K562 (cell line): ENCODE results near the gene CENPU. TPM values are rescaled to one million over a fixed set of nuclear protein-coding genes. Genes with fewer than 3 reads are reported as not detected.
A peak's percentile ranks its signal among the peaks of the same experiment; 100 is the strongest.

Source experiments
- CBX3 ChIP-seq, 2 experiments: IDR thresholded peaks; 1 replicate in 1 of 2; 2 replicates in 1 of 2; pipeline ENCODE4 v1.6.1; 2012; ENCODE audit warnings: inconsistent platforms in 2 of 2, low read length in 2 of 2, borderline replicate concordance in 1 of 2, control low read depth in 1 of 2
- CCAR2 ChIP-seq: fragments of 200-400 bp; formaldehyde crosslinking; IDR thresholded peaks from 2 replicates; pipeline ENCODE4 v1.6.1; 2017; ENCODE audit warnings: mild to moderate bottlenecking, low read depth, low read length
- EP300 ChIP-seq: IDR thresholded peaks from 2 replicates; pipeline ENCODE4 v1.6.1; 2012; ENCODE audit warnings: low read length, improper control_type of control experiment
- GATAD2A ChIP-seq: fragments of 450-650 bp; IDR thresholded peaks from 2 replicates; pipeline ENCODE4 v1.6.1; 2017
- ILF3 ChIP-seq: fragments of 450-650 bp; IDR thresholded peaks from 2 replicates; pipeline ENCODE4 v1.6.1; 2018; ENCODE audit warnings: antibody characterized with exemption, mild to moderate bottlenecking, moderate library complexity, borderline replicate concordance
- NR2C2 ChIP-seq, 2 experiments: fragments of 200-800 bp in 1 of 2; sonication (Bioruptor generic) in 1 of 2; sonication (generic) in 1 of 2; formaldehyde crosslinking in 1 of 2; IDR thresholded peaks; 2 replicates each; pipeline versions ENCODE4 v1.6.1 to v1.8.0; 2016 to 2022; ENCODE audit warnings: mild to moderate bottlenecking in 1 of 2, missing compliant biosample characterization in 1 of 2, missing genetic modification characterization in 1 of 2, missing genetic modification reagents in 1 of 2
- PHF8 ChIP-seq: fragments of 200-600 bp; sonication (generic); IDR thresholded peaks from 2 replicates; pipeline ENCODE4 v1.6.1; 2012; ENCODE audit warnings: mixed run types, mild to moderate bottlenecking, inconsistent platforms, low read length, moderate library complexity, borderline replicate concordance
- RB1 ChIP-seq: fragments of 450-650 bp; IDR thresholded peaks from 2 replicates; pipeline ENCODE4 v1.6.1; 2017; ENCODE audit warnings: low read depth, mild to moderate bottlenecking
- SREBF2 ChIP-seq: sonication (generic); formaldehyde crosslinking; IDR thresholded peaks from 2 replicates; pipeline ENCODE4 v1.4.0; 2020; ENCODE audit warnings: mild to moderate bottlenecking, missing genetic modification reagents
- TBL1XR1 ChIP-seq, 2 experiments: IDR thresholded peaks; 2 replicates each; pipeline ENCODE4 v1.6.1; 2012; ENCODE audit warnings: improper control_type of control experiment in 2 of 2, low read length in 2 of 2, mild to moderate bottlenecking in 1 of 2
- ZC3H4 ChIP-seq: sonication (generic); formaldehyde crosslinking; IDR thresholded peaks from 2 replicates; pipeline ENCODE4 v1.9.0; 2021; ENCODE audit warnings: missing genetic modification reagents, borderline replicate concordance
- ZFP30 ChIP-seq: fragments of 250-450 bp; sonication (Bioruptor Pico); IDR thresholded peaks from 2 replicates; pipeline ENCODE4 v1.8.0; 2022; ENCODE audit warnings: moderate library complexity, mild to moderate bottlenecking, inconsistent platforms, borderline replicate concordance
- ZNF76 ChIP-seq: fragments of 250-450 bp; sonication (Bioruptor Pico); IDR thresholded peaks from 2 replicates; pipeline ENCODE4 v1.4.0; 2020; ENCODE audit warnings: mild to moderate bottlenecking, moderate library complexity, borderline replicate concordance
- ZNF766 ChIP-seq: fragments of 200-800 bp; sonication (Bioruptor generic); conservative IDR thresholded peaks from 2 replicates; pipeline ENCODE4 v1.6.1; 2016; ENCODE audit warnings: missing genetic modification characterization, missing compliant biosample characterization
- polyA plus RNA-seq, 8 experiments: library from polyadenylated mRNA; depleted of rRNA in 4 of 8; stranded (reverse) in 5 of 8; unstranded in 3 of 8; fragments of >200 nt; fragmentation: Nextera tagmentation in 2 of 8; fragmentation: Illumina TruSeq in 1 of 8; extraction: Ambion mirVana in 2 of 8; extraction: Trizol in 1 of 8; gene quantifications; 2 replicates each; pipeline versions ENCODE4 v1.2.1 to v1.2.3, GENCODE V29; 2011 to 2014; ENCODE audit warnings: inconsistent platforms in 1 of 8, missing spikeins in 1 of 8
- total RNA-seq, 7 experiments: library from RNA; depleted of rRNA in 6 of 7; stranded (reverse); fragments of >200 nt in 6 of 7; fragmentation: Illumina TruSeq in 2 of 7; extraction: Trizol in 2 of 7; gene quantifications; 2 replicates each; pipeline versions ENCODE4 v1.2.1 to v1.2.3, GENCODE V29; 2011 to 2021; ENCODE audit warnings: low replicate concordance in 1 of 7
- TF ChIP-seq, protein P1 (sequence below): fragments of 200-800 bp; sonication (Bioruptor generic); IDR thresholded peaks from 2 replicates; pipeline ENCODE4 v1.6.1; 2016; ENCODE audit warnings: missing genetic modification characterization, missing compliant biosample characterization
- TF ChIP-seq, protein P2 (sequence below): sonication (generic); formaldehyde crosslinking; IDR thresholded peaks from 2 replicates; pipeline ENCODE4 v1.8.0; 2022; ENCODE audit warnings: missing genetic modification reagents, mild to moderate bottlenecking, moderate library complexity, borderline replicate concordance
- TF ChIP-seq, protein P3 (sequence below): fragments of 250-450 bp; sonication (Bioruptor Pico); IDR thresholded peaks from 2 replicates; pipeline ENCODE4 v1.4.0; 2020; ENCODE audit warnings: mild to moderate bottlenecking
- TF ChIP-seq, protein P4 (sequence below): fragments of 250-450 bp; sonication (Bioruptor Pico); IDR thresholded peaks from 2 replicates; pipeline ENCODE4 v1.9.0; 2021; ENCODE audit warnings: mild to moderate bottlenecking

CENPU gene
- total and polyA plus RNA-seq, 9 of the 15 experiments (the other 6 are each of a cell fraction or from before 2014, with no cell fraction given): 39.4 to 98.7 (median 84.3) TPM

DNA sequence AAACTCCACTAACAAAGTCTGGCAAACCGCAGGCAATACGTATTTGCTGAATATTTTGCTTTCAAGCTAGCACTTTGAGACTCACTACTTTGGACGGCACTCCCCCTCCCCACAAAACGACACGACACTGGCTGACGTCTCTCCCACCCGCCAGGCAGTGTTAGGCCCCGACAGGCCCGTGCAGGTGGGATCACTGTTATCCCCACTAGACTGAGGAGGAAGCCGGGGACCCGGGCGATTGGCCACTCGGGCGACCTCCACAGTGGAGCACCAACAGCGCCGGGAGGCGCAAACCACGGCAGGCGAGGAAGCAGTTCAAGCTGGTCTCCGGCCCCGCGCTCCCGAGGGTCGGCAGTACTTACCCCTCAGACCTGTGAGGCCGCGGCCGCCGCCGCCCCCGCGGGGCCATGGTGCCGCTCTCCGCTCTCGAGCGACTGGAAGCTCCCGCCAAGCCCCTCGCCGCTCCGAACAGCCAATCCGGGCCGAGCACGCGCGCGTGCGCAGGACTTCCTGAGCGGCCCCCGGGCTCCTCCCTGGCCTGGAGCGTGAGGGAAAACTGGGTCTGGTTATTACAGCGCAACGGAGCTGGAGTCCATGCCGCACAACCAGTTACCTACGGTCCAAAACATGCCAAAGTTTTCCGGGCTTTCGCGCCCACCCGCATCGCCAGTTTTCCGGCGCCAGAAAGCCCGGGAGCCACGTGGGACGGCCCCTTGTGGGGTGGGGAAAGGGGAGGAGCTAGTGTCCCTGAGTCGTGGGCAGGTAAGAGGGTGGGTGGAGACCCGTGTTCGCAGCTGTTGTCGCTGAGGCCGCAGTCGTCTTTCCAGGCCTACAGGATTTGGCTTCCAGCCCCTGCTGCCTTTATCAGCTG, at the start of gene CENPU (continued):
- peak; percentile 76; the same call in 1 of the 2 replicates for TF ChIP-seq ZNF766 (CRISPR knock-in tag)
- no peak for TF ChIP-seq ILF3
- TF ChIP-seq ZFP30 (CRISPR knock-in tag): no peak
- no peak for TF ChIP-seq ZC3H4 (CRISPR knock-in tag)
- TF ChIP-seq, protein P1, sequence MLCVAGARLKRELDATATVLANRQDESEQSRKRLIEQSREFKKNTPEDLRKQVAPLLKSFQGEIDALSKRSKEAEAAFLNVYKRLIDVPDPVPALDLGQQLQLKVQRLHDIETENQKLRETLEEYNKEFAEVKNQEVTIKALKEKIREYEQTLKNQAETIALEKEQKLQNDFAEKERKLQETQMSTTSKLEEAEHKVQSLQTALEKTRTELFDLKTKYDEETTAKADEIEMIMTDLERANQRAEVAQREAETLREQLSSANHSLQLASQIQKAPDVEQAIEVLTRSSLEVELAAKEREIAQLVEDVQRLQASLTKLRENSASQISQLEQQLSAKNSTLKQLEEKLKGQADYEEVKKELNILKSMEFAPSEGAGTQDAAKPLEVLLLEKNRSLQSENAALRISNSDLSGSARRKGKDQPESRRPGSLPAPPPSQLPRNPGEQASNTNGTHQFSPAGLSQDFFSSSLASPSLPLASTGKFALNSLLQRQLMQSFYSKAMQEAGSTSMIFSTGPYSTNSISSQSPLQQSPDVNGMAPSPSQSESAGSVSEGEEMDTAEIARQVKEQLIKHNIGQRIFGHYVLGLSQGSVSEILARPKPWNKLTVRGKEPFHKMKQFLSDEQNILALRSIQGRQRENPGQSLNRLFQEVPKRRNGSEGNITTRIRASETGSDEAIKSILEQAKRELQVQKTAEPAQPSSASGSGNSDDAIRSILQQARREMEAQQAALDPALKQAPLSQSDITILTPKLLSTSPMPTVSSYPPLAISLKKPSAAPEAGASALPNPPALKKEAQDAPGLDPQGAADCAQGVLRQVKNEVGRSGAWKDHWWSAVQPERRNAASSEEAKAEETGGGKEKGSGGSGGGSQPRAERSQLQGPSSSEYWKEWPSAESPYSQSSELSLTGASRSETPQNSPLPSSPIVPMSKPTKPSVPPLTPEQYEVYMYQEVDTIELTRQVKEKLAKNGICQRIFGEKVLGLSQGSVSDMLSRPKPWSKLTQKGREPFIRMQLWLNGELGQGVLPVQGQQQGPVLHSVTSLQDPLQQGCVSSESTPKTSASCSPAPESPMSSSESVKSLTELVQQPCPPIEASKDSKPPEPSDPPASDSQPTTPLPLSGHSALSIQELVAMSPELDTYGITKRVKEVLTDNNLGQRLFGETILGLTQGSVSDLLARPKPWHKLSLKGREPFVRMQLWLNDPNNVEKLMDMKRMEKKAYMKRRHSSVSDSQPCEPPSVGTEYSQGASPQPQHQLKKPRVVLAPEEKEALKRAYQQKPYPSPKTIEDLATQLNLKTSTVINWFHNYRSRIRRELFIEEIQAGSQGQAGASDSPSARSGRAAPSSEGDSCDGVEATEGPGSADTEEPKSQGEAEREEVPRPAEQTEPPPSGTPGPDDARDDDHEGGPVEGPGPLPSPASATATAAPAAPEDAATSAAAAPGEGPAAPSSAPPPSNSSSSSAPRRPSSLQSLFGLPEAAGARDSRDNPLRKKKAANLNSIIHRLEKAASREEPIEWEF (CRISPR knock-in tag): no peak
- no peak for TF ChIP-seq CCAR2
- peak in 1 of 2 experiments; percentile 99; a peak in 2 of 3 replicates for TF ChIP-seq CBX3 (IDR thresholded peaks at IDR 0.05; ENCODE audit: borderline replicate concordance in 1 of 2, low read length in 2 of 2)
- peak; percentile 87 for TF ChIP-seq PHF8
- peak; percentile 84 to 95; a peak in 3 of 4 replicates for TF ChIP-seq TBL1XR1 (IDR thresholded peaks at IDR 0.05; ENCODE audit: low read length in 2 of 2)
- peak; percentile 96 for TF ChIP-seq RB1
- 0 out of 2 replicates have a peak, but pooled peaks have one; percentile 17 for TF ChIP-seq ZNF76
- no peak for TF ChIP-seq SREBF2 (CRISPR knock-in tag)
- TF ChIP-seq, protein P2, sequence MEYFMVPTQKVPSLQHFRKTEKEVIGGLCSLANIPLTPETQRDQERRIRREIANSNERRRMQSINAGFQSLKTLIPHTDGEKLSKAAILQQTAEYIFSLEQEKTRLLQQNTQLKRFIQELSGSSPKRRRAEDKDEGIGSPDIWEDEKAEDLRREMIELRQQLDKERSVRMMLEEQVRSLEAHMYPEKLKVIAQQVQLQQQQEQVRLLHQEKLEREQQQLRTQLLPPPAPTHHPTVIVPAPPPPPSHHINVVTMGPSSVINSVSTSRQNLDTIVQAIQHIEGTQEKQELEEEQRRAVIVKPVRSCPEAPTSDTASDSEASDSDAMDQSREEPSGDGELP (CRISPR knock-in tag): peak; percentile 99
- TF ChIP-seq, protein P3, sequence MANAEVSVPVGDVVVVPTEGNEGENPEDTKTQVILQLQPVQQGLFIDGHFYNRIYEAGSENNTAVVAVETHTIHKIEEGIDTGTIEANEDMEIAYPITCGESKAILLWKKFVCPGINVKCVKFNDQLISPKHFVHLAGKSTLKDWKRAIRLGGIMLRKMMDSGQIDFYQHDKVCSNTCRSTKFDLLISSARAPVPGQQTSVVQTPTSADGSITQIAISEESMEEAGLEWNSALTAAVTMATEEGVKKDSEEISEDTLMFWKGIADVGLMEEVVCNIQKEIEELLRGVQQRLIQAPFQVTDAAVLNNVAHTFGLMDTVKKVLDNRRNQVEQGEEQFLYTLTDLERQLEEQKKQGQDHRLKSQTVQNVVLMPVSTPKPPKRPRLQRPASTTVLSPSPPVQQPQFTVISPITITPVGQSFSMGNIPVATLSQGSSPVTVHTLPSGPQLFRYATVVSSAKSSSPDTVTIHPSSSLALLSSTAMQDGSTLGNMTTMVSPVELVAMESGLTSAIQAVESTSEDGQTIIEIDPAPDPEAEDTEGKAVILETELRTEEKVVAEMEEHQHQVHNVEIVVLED (CRISPR knock-in tag): peak; percentile 66; the same call in 1 of the 2 replicates
- peak; percentile 79; the same call in 1 of the 2 replicates for TF ChIP-seq GATAD2A
- TF ChIP-seq, protein P4, sequence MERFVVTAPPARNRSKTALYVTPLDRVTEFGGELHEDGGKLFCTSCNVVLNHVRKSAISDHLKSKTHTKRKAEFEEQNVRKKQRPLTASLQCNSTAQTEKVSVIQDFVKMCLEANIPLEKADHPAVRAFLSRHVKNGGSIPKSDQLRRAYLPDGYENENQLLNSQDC (CRISPR knock-in tag): 0 out of 2 replicates have a peak, but pooled peaks have one; percentile 34
- TF ChIP-seq EP300: peak; percentile 67
- peak; percentile 68; the same call in 1 of the 2 replicates for TF ChIP-seq NR2C2 (CRISPR knock-in tag; IDR thresholded peaks at IDR 0.05)
- no peak for TF ChIP-seq NR2C2 (tag; IDR thresholded peaks at IDR 0.05)
